Psoas muscle (tissue), 8 donors: ENCODE measurements around the gene NADSYN1. TPM values are rescaled to one million over a fixed set of nuclear protein-coding genes. Genes with fewer than 3 reads are reported as not detected.

ENCODE experiments used
- ATAC-seq, 4 donors: fragments of 200-7000 bp; cut with Tn5 transposase; one replicate each; pipeline ENCODE4 v1.9.1; 2020; ENCODE audit warnings: moderate library complexity in 3 of 4, mild to moderate bottlenecking in 2 of 4
- DNase-seq, 2 donors: peaks; one replicate each; pipeline ENCODE4 v3.0.0-alpha.2; 2020
- H3K27ac ChIP-seq: fragments of 200-600 bp; one replicate; pipeline ENCODE4 v1.8.0; 2022
- H3K27me3 ChIP-seq, 3 donors: fragments of 200-600 bp in 1 of 3; one replicate each; pipeline versions ENCODE4 v1.6.1 to v1.8.0; 2013 to 2022; ENCODE audit warnings: low read length in 2 of 3, mild to moderate bottlenecking in 2 of 3, moderate library complexity in 1 of 3; ENCODE audit not compliant: insufficient read depth in 3 of 3
- H3K36me3 ChIP-seq, 2 donors: fragments of 200-600 bp in 1 of 2; one replicate each; pipeline versions ENCODE4 v1.6.1 to v1.8.0; 2013 to 2022; ENCODE audit warnings: low read depth in 1 of 2, mild to moderate bottlenecking in 1 of 2, moderate library complexity in 1 of 2; ENCODE audit not compliant: insufficient read depth in 1 of 2
- H3K4me1 ChIP-seq: fragments of 200-600 bp; one replicate; pipeline ENCODE4 v1.8.0; 2022
- H3K4me3 ChIP-seq: fragments of 200-600 bp; one replicate; pipeline ENCODE4 v1.8.0; 2022; ENCODE audit warnings: mild to moderate bottlenecking
- H3K9me3 ChIP-seq: fragments of 200-600 bp; one replicate; pipeline ENCODE4 v1.8.0; 2022
- WGBS, 3 donors: extraction: QIAGEN DNeasy Blood & Tissue Kit; methylation state at CpG; one replicate each; pipeline versions ENCODE4 v1.1.6 to v1.1.7; 2013; 5-methylcytosine and 5-hydroxymethylcytosine counted together
- intact Hi-C, 2 donors: fragments of 100-400 bp; cut with DNase I; formaldehyde crosslinking; loops; one replicate each; pipeline versions ENCODE4 v1.11.0 to v1.14.2; 2022
- polyA plus RNA-seq, 3 donors: library from polyadenylated mRNA; stranded (reverse); fragments of 200-250 nt; gene quantifications; one replicate each; pipeline ENCODE4 v1.2.3, GENCODE V29; 2013
- total RNA-seq, 4 donors: library from RNA; stranded (reverse); fragmentation: NEBNext Ultra II Directional in 2 of 4; extraction: Animal tissue kit (Norgen Biotek cat#: 25700) in 2 of 4; gene quantifications; one replicate each; pipeline versions ENCODE4 v1.2.1 to v1.2.4, GENCODE V29; 2021 to 2023
- TF ChIP-seq, protein P1 (sequence below): fragments of 200-600 bp; IDR thresholded peaks from one replicate; pipeline ENCODE4 v1.8.0; 2022; ENCODE audit warnings: antibody characterized with exemption
- donor health status: healthy with polysubstance abuse.
- donor health status: DM: no; HTN: no; CAD: no; lungs with moderate emphysema.
- donor health status: Bipolar disorder and iron deficiency.
- donor health status: healthy.
- donor health status: DM: yes; HTN: yes; CAD: no.
- donor health status: DM: no; HTN: no; CAD: no.
- donor health status: DM: no; HTN: no; CAD: no.
- donor health status: DM: yes; HTN: yes; CAD: no.

Gene NADSYN1
- total and polyA plus RNA-seq, 7 donors, result 7.8 to 19.3 (median 13.0) TPM

DNA sequence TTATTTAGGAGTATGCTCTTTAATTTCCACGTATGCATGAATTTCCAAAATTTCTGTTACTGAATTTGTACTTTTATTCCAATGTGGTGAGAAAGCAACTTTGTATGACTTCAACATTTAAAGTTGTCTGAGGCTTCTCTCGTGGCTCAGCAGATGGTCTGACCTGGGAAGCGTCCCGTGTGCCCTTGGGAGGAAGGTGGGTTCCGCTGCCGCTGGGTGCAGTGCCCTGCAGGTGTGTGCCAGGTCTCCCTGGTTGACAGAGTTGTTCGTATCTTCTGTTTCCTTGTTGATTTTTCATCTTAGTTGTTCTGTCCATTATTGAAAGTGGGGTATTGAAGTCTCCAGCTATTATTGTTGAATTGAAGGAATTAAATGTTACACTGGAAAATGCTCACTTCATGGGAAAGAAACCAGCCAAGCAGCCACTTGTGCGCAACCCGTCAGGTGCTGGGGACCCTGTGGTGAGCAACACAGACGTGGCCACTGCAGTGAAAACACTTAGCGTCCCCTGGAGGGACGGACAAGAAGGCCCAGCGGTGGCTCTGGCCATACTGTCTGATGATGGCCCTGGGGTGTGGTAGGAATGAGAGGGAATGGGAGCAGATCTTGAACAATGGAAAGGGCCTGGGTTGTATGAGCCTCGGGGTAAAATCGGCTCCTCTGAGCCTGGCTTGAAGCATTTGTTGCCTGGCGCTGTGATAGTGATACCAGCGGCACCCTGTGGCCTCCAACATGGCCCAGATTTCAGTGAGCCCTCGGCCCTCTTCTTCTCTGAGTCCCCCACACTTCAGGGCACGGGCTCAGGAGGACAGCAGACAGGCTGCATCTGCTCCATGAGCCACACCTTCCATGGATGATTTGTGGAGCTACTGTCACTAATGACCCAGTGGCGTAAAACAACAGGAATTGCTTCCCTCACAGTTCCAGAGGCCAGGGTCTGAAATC is 42.6 kb downstream of the NADSYN1 start:
- Histone ChIP-seq H3K4me3 (no peak overlapping the region), H3K27me3 (no peaks in the 10 kb centered on the region), H3K36me3 (peaks cover 0 to 84% of the 10 kb centered on the region in 2 donors), H3K4me1 (peaks cover 9% of the 10 kb centered on the region), H3K9me3 (no peaks in the 10 kb centered on the region), H3K27ac (no peak overlapping the region)
- TF ChIP-seq, protein P1, sequence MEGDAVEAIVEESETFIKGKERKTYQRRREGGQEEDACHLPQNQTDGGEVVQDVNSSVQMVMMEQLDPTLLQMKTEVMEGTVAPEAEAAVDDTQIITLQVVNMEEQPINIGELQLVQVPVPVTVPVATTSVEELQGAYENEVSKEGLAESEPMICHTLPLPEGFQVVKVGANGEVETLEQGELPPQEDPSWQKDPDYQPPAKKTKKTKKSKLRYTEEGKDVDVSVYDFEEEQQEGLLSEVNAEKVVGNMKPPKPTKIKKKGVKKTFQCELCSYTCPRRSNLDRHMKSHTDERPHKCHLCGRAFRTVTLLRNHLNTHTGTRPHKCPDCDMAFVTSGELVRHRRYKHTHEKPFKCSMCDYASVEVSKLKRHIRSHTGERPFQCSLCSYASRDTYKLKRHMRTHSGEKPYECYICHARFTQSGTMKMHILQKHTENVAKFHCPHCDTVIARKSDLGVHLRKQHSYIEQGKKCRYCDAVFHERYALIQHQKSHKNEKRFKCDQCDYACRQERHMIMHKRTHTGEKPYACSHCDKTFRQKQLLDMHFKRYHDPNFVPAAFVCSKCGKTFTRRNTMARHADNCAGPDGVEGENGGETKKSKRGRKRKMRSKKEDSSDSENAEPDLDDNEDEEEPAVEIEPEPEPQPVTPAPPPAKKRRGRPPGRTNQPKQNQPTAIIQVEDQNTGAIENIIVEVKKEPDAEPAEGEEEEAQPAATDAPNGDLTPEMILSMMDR, result no peak
- ATAC-seq, result no peak
- intact Hi-C loops, result no loop called here
- WGBS, 3 donors, result 94 to 95% (median 94%) methylated on average over 20 of the region's 20 CpGs
- no peak for DNase-seq

- Histone ChIP-seq H3K4me1 (peaks cover 9% of the 10 kb centered on the region), H3K36me3 (peaks cover 0 to 84% of the 10 kb centered on the region in 2 donors), H3K27me3 (no peaks in the 10 kb centered on the region), H3K9me3 (no peaks in the 10 kb centered on the region), H3K4me3 (no peak overlapping the region), H3K27ac (no peak overlapping the region)
- intact Hi-C loops, result no loop called here
- DNase-seq (no peak), ATAC-seq (no peak)
- TF ChIP-seq, protein P1, result no peak
- WGBS, 3 donors, result 97 to 99% (median 99%) methylated on average over 13 of the region's 13 CpGs
These were observed 43.4 kb downstream of the NADSYN1 start for GRCh38 chr11:71496421-71496820.

- Histone ChIP-seq H3K27ac (peak overlapping the region; percentile 85), H3K27me3 (no peaks in the 10 kb centered on the region), H3K36me3 (peaks cover 0 to 74% of the 10 kb centered on the region in 2 donors), H3K4me3 (no peak overlapping the region), H3K4me1 (peaks cover 9% of the 10 kb centered on the region), H3K9me3 (no peaks in the 10 kb centered on the region)
- intact Hi-C loops, result no loop called here
- ATAC-seq (no peak), DNase-seq (no peak)
- TF ChIP-seq, protein P1, result no peak
- 96 to 98% (median 97%) methylated on average over 19 of the region's 19 CpGs for WGBS, 3 donors
These were observed 45.1 kb downstream of the NADSYN1 start for GRCh38 chr11:71498091-71498490.

GRCh38 chr11:71499125-71499524 is 46.1 kb downstream of the NADSYN1 start:
- peaks cover 9% of the 10 kb centered on the region for H3K4me1 ChIP-seq
- H3K9me3 ChIP-seq, result no peaks in the 10 kb centered on the region
- WGBS, 3 donors, result 20 to 32% (median 23%) methylated on average over 13 of the region's 13 CpGs
- peak overlapping the region; percentile 42 for H3K4me3 ChIP-seq
- TF ChIP-seq, protein P1, result no peak
- H3K27me3 ChIP-seq, result no peaks in the 10 kb centered on the region
- ATAC-seq (peak; percentile 86 to 92 (median 92)), DNase-seq (peak; percentile 39 to 72)
- H3K27ac ChIP-seq, result peak overlapping the region; percentile 85
- intact Hi-C loops, result no loop called here
- H3K36me3 ChIP-seq, result peaks cover 0 to 64% of the 10 kb centered on the region in 2 donors
